ENCODE results near the gene SLC12A3. TPM values are rescaled to one million over a fixed set of nuclear protein-coding genes. Genes with fewer than 3 reads are reported as not detected.

SLC12A3 gene
- total and polyA plus RNA-seq, 2 of the 8 experiments (the other 6 are each of a cell fraction or from before 2014, with no cell fraction given): not detected

GRCh38 chr16:56830669-56831068 lies 34.3 kb upstream of the SLC12A3 start (continued):
- no peak for TF ChIP-seq SAP30 (IDR thresholded peaks at IDR 0.05; ENCODE audit: insufficient read depth, insufficient replicate concordance, low read length)

- H4K5ac ChIP-seq (ENCODE audit: insufficient read length, low read depth, low read length): no peak overlapping the region
- H4K91ac ChIP-seq (replicated peaks; ENCODE audit: insufficient read length, low read length): no peak overlapping the region
- DNase-seq (ENCODE audit: low read depth in 1 of 2, low spot score in 2 of 2): no peak
- no peak overlapping the region for H4K8ac ChIP-seq (ENCODE audit: extremely low read depth, insufficient read depth, low read length)
- H3K4me3 ChIP-seq (ENCODE audit: extremely low read depth in 1 of 4, insufficient read depth in 2 of 4, low read depth in 3 of 4, low read length in 4 of 4): no peak overlapping the region
- no peaks in the 10 kb centered on the region for H3K4me1 ChIP-seq (replicated peaks in 1 of 4; ENCODE audit: control insufficient read depth in 3 of 4, insufficient read depth in 4 of 4, low read length in 3 of 4)
- no peaks in the 10 kb centered on the region for H3K23me2 ChIP-seq (ENCODE audit: low read depth, low read length)
- no peaks in the 10 kb centered on the region for H3K9me3 ChIP-seq (ENCODE audit: insufficient read depth in 2 of 2, low read depth in 1 of 2, low read length in 1 of 2)
- H2AK5ac ChIP-seq (ENCODE audit: low read depth, low read length): no peak overlapping the region
- no peaks in the 10 kb centered on the region for H3K79me1 ChIP-seq (ENCODE audit: low read depth, low read length)
- no peak overlapping the region for H2AFZ ChIP-seq (ENCODE audit: low read length)
- H3K56ac ChIP-seq (replicated peaks; ENCODE audit: insufficient read length, low read depth, low read length): no peak overlapping the region
- ChIA-PET CTCF (ENCODE audit: partially characterized antibody) (interaction anchor here (0.7 to 1.3 kb wide), 2 partner anchors 18 to 36 kb away, joined by 3 read pairs; no protein-coding TSS in a partner anchor), POLR2A (ENCODE audit: partially characterized antibody) (no interaction called here)
- FAIRE-seq: no peak
- H3K23ac ChIP-seq (ENCODE audit: insufficient read length): no peak overlapping the region
- H3K79me2 ChIP-seq (ENCODE audit: control insufficient read depth in 1 of 2, insufficient read depth in 2 of 2, low read length in 2 of 2): no peaks in the 10 kb centered on the region
- H2BK12ac ChIP-seq (ENCODE audit: low read depth, low read length): no peak overlapping the region
- peaks cover 9 to 71% (median 44%) of the 10 kb centered on the region in 4 experiments for H3K36me3 ChIP-seq (ENCODE audit: control insufficient read depth in 2 of 4, insufficient read depth in 4 of 4, low read length in 3 of 4)
- H2BK120ac ChIP-seq (replicated peaks; ENCODE audit: low read depth, low read length): no peak overlapping the region
- no peaks in the 10 kb centered on the region; a peak in 1 of 7 replicates for H3K27me3 ChIP-seq (replicated peaks in 1 of 4; ENCODE audit: control insufficient read depth in 3 of 4, extremely low read depth in 1 of 4, insufficient read depth in 3 of 4, low read length in 3 of 4)
- H3K18ac ChIP-seq (ENCODE audit: extremely low read depth, low read length): no peak overlapping the region
- no peak overlapping the region for H3K4me2 ChIP-seq (ENCODE audit: insufficient read depth in 1 of 2, low read depth in 2 of 2, low read length in 2 of 2)
- H2BK20ac ChIP-seq (ENCODE audit: low read length): no peak overlapping the region
- peaks cover 0 to 5% of the 10 kb centered on the region in 2 experiments for H4K20me1 ChIP-seq (replicated peaks in 1 of 2; ENCODE audit: control insufficient read depth in 1 of 2, insufficient read depth in 2 of 2, low read length in 2 of 2)
- no peak overlapping the region for H3K14ac ChIP-seq (ENCODE audit: insufficient read length)
- H3K4ac ChIP-seq (replicated peaks; ENCODE audit: insufficient read length, low read depth, low read length): no peak overlapping the region
- H3K9ac ChIP-seq (replicated peaks in 1 of 4; ENCODE audit: extremely low read depth in 1 of 4, low read depth in 3 of 4, low read length in 3 of 4): no peak overlapping the region
- H2BK15ac ChIP-seq (ENCODE audit: low read length): no peak overlapping the region
- no peak overlapping the region for H3K27ac ChIP-seq (ENCODE audit: low read depth, low read length)
- H2BK5ac ChIP-seq (ENCODE audit: low read depth, low read length): no peak overlapping the region
- TF ChIP-seq, protein P1, sequence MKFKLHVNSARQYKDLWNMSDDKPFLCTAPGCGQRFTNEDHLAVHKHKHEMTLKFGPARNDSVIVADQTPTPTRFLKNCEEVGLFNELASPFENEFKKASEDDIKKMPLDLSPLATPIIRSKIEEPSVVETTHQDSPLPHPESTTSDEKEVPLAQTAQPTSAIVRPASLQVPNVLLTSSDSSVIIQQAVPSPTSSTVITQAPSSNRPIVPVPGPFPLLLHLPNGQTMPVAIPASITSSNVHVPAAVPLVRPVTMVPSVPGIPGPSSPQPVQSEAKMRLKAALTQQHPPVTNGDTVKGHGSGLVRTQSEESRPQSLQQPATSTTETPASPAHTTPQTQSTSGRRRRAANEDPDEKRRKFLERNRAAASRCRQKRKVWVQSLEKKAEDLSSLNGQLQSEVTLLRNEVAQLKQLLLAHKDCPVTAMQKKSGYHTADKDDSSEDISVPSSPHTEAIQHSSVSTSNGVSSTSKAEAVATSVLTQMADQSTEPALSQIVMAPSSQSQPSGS (IDR thresholded peaks at IDR 0.05; ENCODE audit: low read length): no peak
Observed at GRCh38 chr16:56832768-56833167, 32.2 kb upstream of the SLC12A3 start.

Data from H1 (cell line).